HG03571 (cell line): ENCODE results near the gene TNFAIP2.

Experiments used
- ATAC-seq: cut with Tn5 transposase; IDR thresholded peaks from one replicate; pipeline ENCODE4 v1.9.1; 2021; ENCODE audit not compliant: unreplicated experiment

Gene TNFAIP2

GRCh38 chr14:103179094-103179493 is 55.8 kb downstream of the TNFAIP2 start:
- no peak for ATAC-seq

GRCh38 chr14:103180331-103180730 is 57.1 kb downstream of the TNFAIP2 start:
- ATAC-seq = no peak

GRCh38 chr14:103184046-103184445 is 60.8 kb downstream of the TNFAIP2 start:
- ATAC-seq = no peak

GRCh38 chr14:103185051-103186029 is 62.1 kb downstream of the TNFAIP2 start:
- ATAC-seq = no peak

- ATAC-seq = no peak
Measured at GRCh38 chr14:103186241-103186822, 63.1 kb downstream of the TNFAIP2 start.
